SK-N-SH treated with all-trans-retinoic acid at 6 μM for 48 hours (cell line): ENCODE data around the gene PRMT3.

ENCODE experiments used
- ARNTL ChIP-seq: fragments of 450-650 bp; formaldehyde crosslinking; IDR thresholded peaks from 2 replicates; pipeline ENCODE4 v1.5.0; 2020; ENCODE audit warnings: low read depth, mild to moderate bottlenecking, moderate library complexity, borderline replicate concordance
- CSDC2 ChIP-seq: fragments of 250-450 bp; sonication (Bioruptor Pico); IDR thresholded peaks from 2 replicates; pipeline ENCODE4 v1.5.0; 2020; ENCODE audit warnings: mild to moderate bottlenecking, moderate library complexity
- GLIS3 ChIP-seq: fragments of 250-450 bp; sonication (Bioruptor Pico); IDR thresholded peaks from 2 replicates; pipeline ENCODE4 v1.5.0; 2020; ENCODE audit warnings: mild to moderate bottlenecking, moderate library complexity
- ISL1 ChIP-seq: fragments of 250-450 bp; sonication (Bioruptor Pico); IDR thresholded peaks from 2 replicates; pipeline ENCODE4 v2.1.2; 2022; ENCODE audit warnings: mild to moderate bottlenecking, moderate library complexity
- PATZ1 ChIP-seq: fragments of 250-450 bp; sonication (Bioruptor Pico); IDR thresholded peaks from 2 replicates; pipeline ENCODE4 v1.8.0; 2020; ENCODE audit warnings: mild to moderate bottlenecking, moderate library complexity, borderline replicate concordance
- POU6F1 ChIP-seq: fragments of 250-450 bp; sonication (Bioruptor Pico); IDR thresholded peaks from 2 replicates; pipeline ENCODE4 v1.8.0; 2021; ENCODE audit warnings: low read depth, mild to moderate bottlenecking, moderate library complexity, borderline replicate concordance
- RARB ChIP-seq: fragments of 250-450 bp; sonication (Bioruptor Pico); IDR thresholded peaks from 2 replicates; pipeline ENCODE4 v1.8.0; 2021; ENCODE audit warnings: mild to moderate bottlenecking, moderate library complexity
- ZFP3 ChIP-seq: fragments of 250-450 bp; sonication (Bioruptor Pico); IDR thresholded peaks from 2 replicates; pipeline ENCODE4 v1.5.0; 2020; ENCODE audit warnings: mild to moderate bottlenecking, moderate library complexity
- ZFP30 ChIP-seq: fragments of 450-650 bp; formaldehyde crosslinking; IDR thresholded peaks from 2 replicates; pipeline ENCODE4 v1.5.0; 2022; ENCODE audit warnings: mild to moderate bottlenecking, moderate library complexity
- ZNF8 ChIP-seq: fragments of 450-650 bp; formaldehyde crosslinking; IDR thresholded peaks from 2 replicates; pipeline ENCODE4 v1.5.0; 2020; ENCODE audit warnings: mild to moderate bottlenecking, moderate library complexity
- TF ChIP-seq, protein P1 (sequence below): fragments of 250-450 bp; sonication (Bioruptor Pico); IDR thresholded peaks from 2 replicates; pipeline ENCODE4 v1.5.1; 2021; ENCODE audit warnings: mild to moderate bottlenecking, moderate library complexity
- TF ChIP-seq, protein P2 (sequence below): fragments of 250-450 bp; sonication (Bioruptor Pico); IDR thresholded peaks from 2 replicates; pipeline ENCODE4 v1.5.1; 2020; ENCODE audit warnings: low read depth, mild to moderate bottlenecking, moderate library complexity

DNA sequence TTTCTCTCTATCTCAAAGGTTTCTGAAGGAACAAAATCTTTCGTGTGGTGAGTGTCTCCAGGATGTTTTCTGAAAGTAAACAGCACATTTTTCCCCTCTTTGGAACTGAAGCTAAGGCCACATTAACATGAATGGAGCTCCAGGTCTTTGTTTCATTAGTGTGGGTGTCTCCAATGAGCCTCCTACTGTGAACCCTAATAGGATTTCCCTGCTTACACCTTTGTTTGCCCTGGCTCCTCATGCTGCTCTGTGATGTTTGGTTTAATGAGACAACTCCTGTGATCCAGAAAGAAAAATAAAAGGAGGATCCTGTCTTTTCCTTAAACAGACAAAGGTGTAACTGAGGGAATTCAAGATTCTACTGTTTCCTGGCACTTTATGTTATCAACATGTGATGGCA, 135.0 kb downstream of the PRMT3 start:
- TF ChIP-seq, protein P1, sequence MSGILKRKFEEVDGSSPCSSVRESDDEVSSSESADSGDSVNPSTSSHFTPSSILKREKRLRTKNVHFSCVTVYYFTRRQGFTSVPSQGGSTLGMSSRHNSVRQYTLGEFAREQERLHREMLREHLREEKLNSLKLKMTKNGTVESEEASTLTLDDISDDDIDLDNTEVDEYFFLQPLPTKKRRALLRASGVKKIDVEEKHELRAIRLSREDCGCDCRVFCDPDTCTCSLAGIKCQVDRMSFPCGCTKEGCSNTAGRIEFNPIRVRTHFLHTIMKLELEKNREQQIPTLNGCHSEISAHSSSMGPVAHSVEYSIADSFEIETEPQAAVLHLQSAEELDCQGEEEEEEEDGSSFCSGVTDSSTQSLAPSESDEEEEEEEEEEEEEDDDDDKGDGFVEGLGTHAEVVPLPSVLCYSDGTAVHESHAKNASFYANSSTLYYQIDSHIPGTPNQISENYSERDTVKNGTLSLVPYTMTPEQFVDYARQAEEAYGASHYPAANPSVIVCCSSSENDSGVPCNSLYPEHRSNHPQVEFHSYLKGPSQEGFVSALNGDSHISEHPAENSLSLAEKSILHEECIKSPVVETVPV = no peak
- TF ChIP-seq ARNTL (CRISPR knock-in tag) = no peak
- TF ChIP-seq ZNF8 (CRISPR knock-in tag) = no peak
- no peak for TF ChIP-seq PATZ1 (CRISPR knock-in tag)
- TF ChIP-seq POU6F1 = no peak
- no peak for TF ChIP-seq ISL1 (CRISPR knock-in tag)
- TF ChIP-seq, protein P2, sequence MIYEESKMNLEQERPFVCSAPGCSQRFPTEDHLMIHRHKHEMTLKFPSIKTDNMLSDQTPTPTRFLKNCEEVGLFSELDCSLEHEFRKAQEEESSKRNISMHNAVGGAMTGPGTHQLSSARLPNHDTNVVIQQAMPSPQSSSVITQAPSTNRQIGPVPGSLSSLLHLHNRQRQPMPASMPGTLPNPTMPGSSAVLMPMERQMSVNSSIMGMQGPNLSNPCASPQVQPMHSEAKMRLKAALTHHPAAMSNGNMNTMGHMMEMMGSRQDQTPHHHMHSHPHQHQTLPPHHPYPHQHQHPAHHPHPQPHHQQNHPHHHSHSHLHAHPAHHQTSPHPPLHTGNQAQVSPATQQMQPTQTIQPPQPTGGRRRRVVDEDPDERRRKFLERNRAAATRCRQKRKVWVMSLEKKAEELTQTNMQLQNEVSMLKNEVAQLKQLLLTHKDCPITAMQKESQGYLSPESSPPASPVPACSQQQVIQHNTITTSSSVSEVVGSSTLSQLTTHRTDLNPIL (CRISPR knock-in tag) = no peak
- TF ChIP-seq CSDC2 = no peak
- TF ChIP-seq GLIS3 (CRISPR knock-in tag) = no peak
- no peak for TF ChIP-seq RARB (CRISPR knock-in tag)
- TF ChIP-seq ZFP30 (CRISPR knock-in tag) = no peak
- no peak for TF ChIP-seq ZFP3 (CRISPR knock-in tag)
